ENCODE measurements around the gene ETHE1.

Gene ETHE1

GRCh38 chr19:43526884-43527859 lies at the start of gene ETHE1:
Gene ETHE1 (minus strand): TSS chr19:43527201. CDS start chr19:43527177, 24 bp downstream.
- H3K4me3 ChIP-seq (ENCODE audit: low read depth in 1 of 2, low read length in 2 of 2): peak within 1 kb of the TSS; percentile 91 to 97
- H3K27me3 ChIP-seq (ENCODE audit: control insufficient read depth in 1 of 2, insufficient read depth in 2 of 2, low read length in 2 of 2): no peaks in the 10 kb centered on the region
- peak within 1 kb of the TSS; percentile 58 to 89 for H3K9ac ChIP-seq (ENCODE audit: low read depth in 1 of 2, low read length in 2 of 2)
- H3K36me3 ChIP-seq (ENCODE audit: control insufficient read depth in 1 of 2, insufficient read depth in 2 of 2, low read length in 2 of 2): peaks cover 0 to 6% of the 10 kb centered on the region in 2 donors
- peak within 1 kb of the TSS; percentile 73 for H3K27ac ChIP-seq (ENCODE audit: low read depth, low read length)
- peaks cover 14 to 22% of the 10 kb centered on the region in 2 donors for H3K4me1 ChIP-seq (ENCODE audit: control insufficient read depth in 1 of 2, insufficient read depth in 2 of 2, low read length in 2 of 2)
- H3K9me3 ChIP-seq (ENCODE audit: control insufficient read depth in 1 of 2, low read length in 2 of 2): no peaks in the 10 kb centered on the region

- Histone ChIP-seq H3K27me3 (ENCODE audit: control insufficient read depth in 1 of 2, insufficient read depth in 2 of 2, low read length in 2 of 2) (no peaks in the 10 kb centered on the region), H3K27ac (ENCODE audit: low read depth, low read length) (no peak overlapping the region), H3K9ac (ENCODE audit: low read depth in 1 of 2, low read length in 2 of 2) (peak overlapping the region in 1 of 2 donors; percentile 12), H3K4me3 (ENCODE audit: low read depth in 1 of 2, low read length in 2 of 2) (peak overlapping the region in 1 of 2 donors; percentile 66), H3K9me3 (ENCODE audit: control insufficient read depth in 1 of 2, low read length in 2 of 2) (no peaks in the 10 kb centered on the region), H3K4me1 (ENCODE audit: control insufficient read depth in 1 of 2, insufficient read depth in 2 of 2, low read length in 2 of 2) (peaks cover 6 to 18% of the 10 kb centered on the region in 2 donors), H3K36me3 (ENCODE audit: control insufficient read depth in 1 of 2, insufficient read depth in 2 of 2, low read length in 2 of 2) (peaks cover 0 to 6% of the 10 kb centered on the region in 2 donors)
Measured at GRCh38 chr19:43575955-43576878, 49.2 kb upstream of the ETHE1 start.

GRCh38 chr19:43575156-43575950 lies 48.4 kb upstream of the ETHE1 start, which contains the start of the genes PINLYP and XRCC1:
Gene PINLYP (plus strand): TSS chr19:43575801. CDS start chr19:43577192, 1,391 bp downstream.
Gene XRCC1 (minus strand): TSS chr19:43575527. CDS start chr19:43575458, 69 bp downstream.
- no peaks in the 10 kb centered on the region for H3K27me3 ChIP-seq (ENCODE audit: control insufficient read depth in 1 of 2, insufficient read depth in 2 of 2, low read length in 2 of 2)
- no peaks in the 10 kb centered on the region for H3K9me3 ChIP-seq (ENCODE audit: control insufficient read depth in 1 of 2, low read length in 2 of 2)
- peak within 1 kb of the TSS; percentile 95 to 100 for H3K4me3 ChIP-seq (ENCODE audit: low read depth in 1 of 2, low read length in 2 of 2)
- peaks cover 0 to 6% of the 10 kb centered on the region in 2 donors for H3K36me3 ChIP-seq (ENCODE audit: control insufficient read depth in 1 of 2, insufficient read depth in 2 of 2, low read length in 2 of 2)
- peak within 1 kb of the TSS; percentile 93 to 97 for H3K9ac ChIP-seq (ENCODE audit: low read depth in 1 of 2, low read length in 2 of 2)
- H3K4me1 ChIP-seq (ENCODE audit: control insufficient read depth in 1 of 2, insufficient read depth in 2 of 2, low read length in 2 of 2): peaks cover 6 to 14% of the 10 kb centered on the region in 2 donors
- no peak within 1 kb of the TSS for H3K27ac ChIP-seq (ENCODE audit: low read depth, low read length)

- no peaks in the 10 kb centered on the region for H3K9me3 ChIP-seq (ENCODE audit: control insufficient read depth in 1 of 2, low read length in 2 of 2)
- H3K4me1 ChIP-seq (ENCODE audit: control insufficient read depth in 1 of 2, insufficient read depth in 2 of 2, low read length in 2 of 2): peaks cover 6 to 14% of the 10 kb centered on the region in 2 donors
- H3K27ac ChIP-seq (ENCODE audit: low read depth, low read length): no peak overlapping the region
- H3K27me3 ChIP-seq (ENCODE audit: control insufficient read depth in 1 of 2, insufficient read depth in 2 of 2, low read length in 2 of 2): no peaks in the 10 kb centered on the region
- peak overlapping the region; percentile 93 to 97 for H3K9ac ChIP-seq (ENCODE audit: low read depth in 1 of 2, low read length in 2 of 2)
- H3K4me3 ChIP-seq (ENCODE audit: low read depth in 1 of 2, low read length in 2 of 2): peak overlapping the region; percentile 95 to 100
- H3K36me3 ChIP-seq (ENCODE audit: control insufficient read depth in 1 of 2, insufficient read depth in 2 of 2, low read length in 2 of 2): peaks cover 0 to 6% of the 10 kb centered on the region in 2 donors
Measured at GRCh38 chr19:43574424-43575155, 47.6 kb upstream of the ETHE1 start.

GRCh38 chr19:43572171-43572588 lies 45.2 kb upstream of the ETHE1 start:
- Histone ChIP-seq H3K9ac (ENCODE audit: low read depth in 1 of 2, low read length in 2 of 2) (no peak overlapping the region), H3K4me1 (ENCODE audit: control insufficient read depth in 1 of 2, insufficient read depth in 2 of 2, low read length in 2 of 2) (peaks cover 6 to 14% of the 10 kb centered on the region in 2 donors), H3K27ac (ENCODE audit: low read depth, low read length) (no peak overlapping the region), H3K36me3 (ENCODE audit: control insufficient read depth in 1 of 2, insufficient read depth in 2 of 2, low read length in 2 of 2) (peaks cover 0 to 6% of the 10 kb centered on the region in 2 donors), H3K4me3 (ENCODE audit: low read depth in 1 of 2, low read length in 2 of 2) (no peak overlapping the region), H3K9me3 (ENCODE audit: control insufficient read depth in 1 of 2, low read length in 2 of 2) (no peaks in the 10 kb centered on the region), H3K27me3 (ENCODE audit: control insufficient read depth in 1 of 2, insufficient read depth in 2 of 2, low read length in 2 of 2) (no peaks in the 10 kb centered on the region)

- H3K4me3 ChIP-seq (ENCODE audit: low read depth in 1 of 2, low read length in 2 of 2): no peak overlapping the region
Measured at GRCh38 chr19:43570174-43570791, 43.3 kb upstream of the ETHE1 start.

GRCh38 chr19:43569657-43570056 lies 42.7 kb upstream of the ETHE1 start:
- Histone ChIP-seq H3K9me3 (ENCODE audit: control insufficient read depth in 1 of 2, low read length in 2 of 2) (no peaks in the 10 kb centered on the region), H3K4me1 (ENCODE audit: control insufficient read depth in 1 of 2, insufficient read depth in 2 of 2, low read length in 2 of 2) (peaks cover 3 to 4% of the 10 kb centered on the region in 2 donors), H3K27ac (ENCODE audit: low read depth, low read length) (no peak overlapping the region), H3K9ac (ENCODE audit: low read depth in 1 of 2, low read length in 2 of 2) (no peak overlapping the region), H3K4me3 (ENCODE audit: low read depth in 1 of 2, low read length in 2 of 2) (no peak overlapping the region), H3K27me3 (ENCODE audit: control insufficient read depth in 1 of 2, insufficient read depth in 2 of 2, low read length in 2 of 2) (no peaks in the 10 kb centered on the region), H3K36me3 (ENCODE audit: control insufficient read depth in 1 of 2, insufficient read depth in 2 of 2, low read length in 2 of 2) (peaks cover 0 to 6% of the 10 kb centered on the region in 2 donors)

More at GRCh38 chr19:43570174-43570791, 43.3 kb upstream of the ETHE1 start:
- H3K27ac ChIP-seq (ENCODE audit: low read depth, low read length): no peak overlapping the region
- no peaks in the 10 kb centered on the region for H3K9me3 ChIP-seq (ENCODE audit: control insufficient read depth in 1 of 2, low read length in 2 of 2)
- H3K27me3 ChIP-seq (ENCODE audit: control insufficient read depth in 1 of 2, insufficient read depth in 2 of 2, low read length in 2 of 2): no peaks in the 10 kb centered on the region
- H3K4me1 ChIP-seq (ENCODE audit: control insufficient read depth in 1 of 2, insufficient read depth in 2 of 2, low read length in 2 of 2): peaks cover 6 to 11% of the 10 kb centered on the region in 2 donors
- no peak overlapping the region for H3K9ac ChIP-seq (ENCODE audit: low read depth in 1 of 2, low read length in 2 of 2)
- peaks cover 0 to 6% of the 10 kb centered on the region in 2 donors for H3K36me3 ChIP-seq (ENCODE audit: control insufficient read depth in 1 of 2, insufficient read depth in 2 of 2, low read length in 2 of 2)

GRCh38 chr19:43564800-43565199 lies 37.8 kb upstream of the ETHE1 start:
- peaks cover 9 to 22% of the 10 kb centered on the region in 2 donors for H3K36me3 ChIP-seq (ENCODE audit: control insufficient read depth in 1 of 2, insufficient read depth in 2 of 2, low read length in 2 of 2)
- H3K9ac ChIP-seq (ENCODE audit: low read depth in 1 of 2, low read length in 2 of 2): no peak overlapping the region
- H3K9me3 ChIP-seq (ENCODE audit: control insufficient read depth in 1 of 2, low read length in 2 of 2): no peaks in the 10 kb centered on the region
- H3K27me3 ChIP-seq (ENCODE audit: control insufficient read depth in 1 of 2, insufficient read depth in 2 of 2, low read length in 2 of 2): no peaks in the 10 kb centered on the region
- H3K4me3 ChIP-seq (ENCODE audit: low read depth in 1 of 2, low read length in 2 of 2): no peak overlapping the region
- H3K4me1 ChIP-seq (ENCODE audit: control insufficient read depth in 1 of 2, insufficient read depth in 2 of 2, low read length in 2 of 2): peaks cover 0 to 13% of the 10 kb centered on the region in 2 donors
- no peak overlapping the region for H3K27ac ChIP-seq (ENCODE audit: low read depth, low read length)
